MM.1S (cell line): ENCODE results near the gene EDC3.

Experiments
- DNase-seq: peaks from one replicate; pipeline ENCODE4 v3.0.0-alpha.2; 2015
- H2AFZ ChIP-seq: fragments of 300-600 bp; sonication (generic); 2 replicates; pipeline ENCODE4 v1.6.0; 2016; ENCODE audit warnings: antibody characterized with exemption, low read length
- H3F3A ChIP-seq: fragments of 300-600 bp; sonication (generic); 2 replicates; pipeline ENCODE4 v1.6.1; 2016; ENCODE audit warnings: mild to moderate bottlenecking, antibody characterized with exemption, low read length, moderate library complexity, mixed read lengths; ENCODE audit not compliant: insufficient read depth
- H3K27ac ChIP-seq: fragments of 300-600 bp; sonication (generic); 2 replicates; pipeline ENCODE4 v1.5.1; 2016; ENCODE audit warnings: mild to moderate bottlenecking, low read length
- H3K27me3 ChIP-seq: fragments of 300-600 bp; sonication (generic); replicated peaks from 2 replicates; pipeline ENCODE4 v1.6.0; 2016; ENCODE audit warnings: low read length; ENCODE audit not compliant: insufficient read depth
- H3K36me3 ChIP-seq: fragments of 300-600 bp; sonication (generic); replicated peaks from 2 replicates; pipeline ENCODE4 v1.6.1; 2016; ENCODE audit warnings: mild to moderate bottlenecking, low read length, mixed read lengths; ENCODE audit not compliant: insufficient read depth
- H3K4me1 ChIP-seq: fragments of 300-600 bp; sonication (generic); 2 replicates; pipeline ENCODE4 v1.6.1; 2016; ENCODE audit warnings: low read length, mixed read lengths
- H3K4me2 ChIP-seq: fragments of 300-600 bp; sonication (generic); 2 replicates; pipeline ENCODE4 v1.6.0; 2016; ENCODE audit warnings: low read depth, low read length
- H3K4me3 ChIP-seq: fragments of 300-600 bp; sonication (generic); 2 replicates; pipeline ENCODE4 v1.5.1; 2016; ENCODE audit warnings: low read length, mixed read lengths
- H3K79me2 ChIP-seq: fragments of 300-600 bp; sonication (generic); 2 replicates; pipeline ENCODE4 v1.6.1; 2016; ENCODE audit warnings: mixed run types, low read length, mixed read lengths
- H3K9ac ChIP-seq: fragments of 300-600 bp; sonication (generic); 2 replicates; pipeline ENCODE4 v1.6.1; 2016; ENCODE audit warnings: low read length, mixed read lengths
- H3K9me2 ChIP-seq: fragments of 300-600 bp; sonication (generic); replicated peaks from 2 replicates; pipeline ENCODE4 v1.6.1; 2016; ENCODE audit warnings: mild to moderate bottlenecking, low read length, mixed read lengths; ENCODE audit not compliant: insufficient read depth
- H3K9me3 ChIP-seq: fragments of 300-600 bp; sonication (generic); replicated peaks from 2 replicates; pipeline ENCODE4 v1.6.1; 2016; ENCODE audit warnings: mild to moderate bottlenecking, low read length, mixed read lengths; ENCODE audit not compliant: insufficient read depth
- H4K20me1 ChIP-seq: fragments of 300-600 bp; sonication (generic); 2 replicates; pipeline ENCODE4 v1.6.1; 2016; ENCODE audit warnings: mild to moderate bottlenecking, low read length, moderate library complexity, mixed read lengths; ENCODE audit not compliant: insufficient read depth
- CTCF ChIP-seq: fragments of 300-600 bp; sonication (generic); IDR thresholded peaks from 2 replicates; pipeline ENCODE4 v1.5.1; 2016; ENCODE audit warnings: antibody characterized with exemption, low read length, mixed read lengths
- EZH2 ChIP-seq: fragments of 300-600 bp; sonication (generic); optimal IDR thresholded peaks from 2 replicates; pipeline ENCODE3; 2017; ENCODE audit warnings: low read depth, mild to moderate bottlenecking, antibody characterized with exemption, low read length, mixed read lengths
- EZH2phosphoT487 ChIP-seq: fragments of 300-600 bp; sonication (generic); IDR thresholded peaks from 2 replicates; pipeline ENCODE4 v1.6.1; 2018; ENCODE audit warnings: antibody characterized with exemption, low read length

The EDC3 gene

GRCh38 chr15:74628949-74629348, 66.9 kb downstream of the EDC3 start:
- Histone ChIP-seq H3K4me2 (peak overlapping the region; percentile 55; the same call in 1 of the 2 replicates), H3K9ac (no peak overlapping the region), H3K9me3 (no peaks in the 10 kb centered on the region), H3K27me3 (no peaks in the 10 kb centered on the region), H3K79me2 (peaks cover 47% of the 10 kb centered on the region), H2AFZ (no peak overlapping the region), H3K4me1 (peaks cover 51% of the 10 kb centered on the region), H3K4me3 (no peak overlapping the region), H3F3A (peaks cover 50% of the 10 kb centered on the region), H4K20me1 (0 out of 2 replicates have a peak, but pooled peaks cover 4% of the 10 kb centered on the region), H3K27ac (peak overlapping the region; percentile 90; the same call in 1 of the 2 replicates), H3K9me2 (no peaks in the 10 kb centered on the region), H3K36me3 (peaks cover 21% of the 10 kb centered on the region; the same call in 1 of the 2 replicates)
- DNase-seq, result no peak
- TF ChIP-seq EZH2 (no peak), EZH2phosphoT487 (no peak), CTCF (no peak)

- H3K27me3 ChIP-seq, result no peaks in the 10 kb centered on the region
- H2AFZ ChIP-seq, result no peak overlapping the region
- peaks cover 58% of the 10 kb centered on the region for H3F3A ChIP-seq
- 0 out of 2 replicates have a peak, but pooled peaks cover 4% of the 10 kb centered on the region for H4K20me1 ChIP-seq
- peaks cover 27% of the 10 kb centered on the region; the same call in 1 of the 2 replicates for H3K36me3 ChIP-seq
- peaks cover 54% of the 10 kb centered on the region for H3K79me2 ChIP-seq
- TF ChIP-seq EZH2, result no peak
- TF ChIP-seq CTCF, result no peak
- no peak for TF ChIP-seq EZH2phosphoT487
- peak overlapping the region; percentile 28 for H3K4me3 ChIP-seq
- peak overlapping the region; percentile 54; the same call in 1 of the 2 replicates for H3K9ac ChIP-seq
- H3K27ac ChIP-seq, result peak overlapping the region; percentile 90
- peak overlapping the region; percentile 55 for H3K4me2 ChIP-seq
- peaks cover 58% of the 10 kb centered on the region for H3K4me1 ChIP-seq
- no peaks in the 10 kb centered on the region for H3K9me2 ChIP-seq
- DNase-seq, result no peak
- H3K9me3 ChIP-seq, result no peaks in the 10 kb centered on the region
Measured at GRCh38 chr15:74628199-74628598, 67.6 kb downstream of the EDC3 start.

GRCh38 chr15:74627766-74628165, 68.1 kb downstream of the EDC3 start:
- Histone ChIP-seq H3K4me3 (peak overlapping the region; percentile 28), H3K4me2 (peak overlapping the region; percentile 55), H3K79me2 (peaks cover 59% of the 10 kb centered on the region), H4K20me1 (0 out of 2 replicates have a peak, but pooled peaks cover 4% of the 10 kb centered on the region), H3K27me3 (no peaks in the 10 kb centered on the region), H3K9ac (peak overlapping the region; percentile 54), H3K27ac (peak overlapping the region; percentile 90), H2AFZ (no peak overlapping the region), H3K9me3 (no peaks in the 10 kb centered on the region), H3F3A (peaks cover 59% of the 10 kb centered on the region), H3K36me3 (peaks cover 31% of the 10 kb centered on the region; the same call in 1 of the 2 replicates), H3K9me2 (no peaks in the 10 kb centered on the region), H3K4me1 (peaks cover 63% of the 10 kb centered on the region)
- no peak for TF ChIP-seq EZH2
- DNase-seq, result no peak
